Keratinocyte (primary cell): ENCODE measurements around the gene LSM10. TPM values are rescaled to one million over a fixed set of nuclear protein-coding genes. Genes with fewer than 3 reads are reported as not detected.

ENCODE experiments used
- DNase-seq: peaks from one replicate; pipeline ENCODE4 v3.0.0-alpha.2; 2011; ENCODE audit warnings: low read depth, missing footprints, low spot score
- FAIRE-seq: peaks from 2 replicates; lab custom pipeline; 2011; peaks lifted over from hg19 to GRCh38; lab: Jason Lieb, UNC
- H2AFZ ChIP-seq: 2 replicates; pipeline ENCODE4 v1.6.0; 2012; ENCODE audit warnings: low read length, control low read depth, inconsistent platforms; ENCODE audit not compliant: control insufficient read depth
- H3K27ac ChIP-seq: 2 replicates; pipeline ENCODE4 v1.5.1; 2011; ENCODE audit warnings: low read length; ENCODE audit not compliant: control insufficient read depth, insufficient read depth
- H3K27me3 ChIP-seq: 3 replicates; pipeline ENCODE4 v1.6.0; 2011; ENCODE audit warnings: low read length; ENCODE audit not compliant: control insufficient read depth, insufficient read depth; ENCODE audit errors: extremely low read depth
- H3K36me3 ChIP-seq, 2 experiments: 2 replicates in 1 of 2; 3 replicates in 1 of 2; pipeline ENCODE4 v1.5.1; 2011; ENCODE audit warnings: low read length in 2 of 2, mild to moderate bottlenecking in 1 of 2; ENCODE audit not compliant: control insufficient read depth in 2 of 2, insufficient read depth in 2 of 2; ENCODE audit errors: extremely low read depth in 1 of 2
- H3K4me1 ChIP-seq: 3 replicates; pipeline ENCODE4 v1.5.1; 2011; ENCODE audit warnings: low read length; ENCODE audit not compliant: control insufficient read depth, insufficient read depth; ENCODE audit errors: extremely low read depth
- H3K4me2 ChIP-seq: 3 replicates; pipeline ENCODE4 v1.6.0; 2011; ENCODE audit warnings: low read depth, low read length; ENCODE audit not compliant: control insufficient read depth, insufficient read depth; ENCODE audit errors: extremely low read depth
- H3K4me3 ChIP-seq, 3 experiments: fragments of 200-600 bp in 1 of 3; sonication (generic) in 1 of 3; 2 replicates in 2 of 3; 3 replicates in 1 of 3; pipeline ENCODE4 v1.5.1; 2011 to 2016; ENCODE audit warnings: low read length in 3 of 3, mild to moderate bottlenecking in 3 of 3, control low read depth in 2 of 3, inconsistent platforms in 1 of 3, low read depth in 1 of 3, mixed read lengths in 1 of 3, mixed run types in 1 of 3, moderate library complexity in 1 of 3; ENCODE audit not compliant: control insufficient read depth in 2 of 3, insufficient read depth in 2 of 3; ENCODE audit errors: extremely low read depth in 1 of 3
- H3K79me2 ChIP-seq: 2 replicates; pipeline ENCODE4 v1.6.0; 2012; ENCODE audit warnings: low read length; ENCODE audit not compliant: control insufficient read depth, insufficient read depth
- H3K9ac ChIP-seq: 3 replicates; pipeline ENCODE4 v1.6.0; 2011; ENCODE audit warnings: low read length; ENCODE audit not compliant: control insufficient read depth, insufficient read depth; ENCODE audit errors: extremely low read depth
- H3K9me1 ChIP-seq: 3 replicates; pipeline ENCODE4 v1.6.0; 2011; ENCODE audit warnings: low read length; ENCODE audit not compliant: control insufficient read depth, insufficient read depth; ENCODE audit errors: extremely low read depth
- H3K9me3 ChIP-seq: 2 replicates; pipeline ENCODE4 v1.5.1; 2012; ENCODE audit warnings: low read depth, low read length; ENCODE audit not compliant: control insufficient read depth
- H4K20me1 ChIP-seq: 3 replicates; pipeline ENCODE4 v1.6.0; 2011; ENCODE audit warnings: low read length; ENCODE audit not compliant: control insufficient read depth, insufficient read depth; ENCODE audit errors: extremely low read depth
- EZH2 ChIP-seq: IDR thresholded peaks from one replicate; pipeline ENCODE4 v1.6.1; 2012; ENCODE audit warnings: inconsistent platforms, mild to moderate bottlenecking, low read length, moderate library complexity
- dilution Hi-C: fragments of 300-500 bp; cut with MboI; formaldehyde crosslinking; loops from one replicate; pipeline ENCODE4 v1.7.0; 2020; ENCODE audit warnings: low sequenced_read_pairs; ENCODE audit not compliant: extremely low pct_ligation_motif_present
- polyA plus RNA-seq, 5 experiments: library from polyadenylated mRNA; depleted of rRNA in 3 of 5; stranded (reverse) in 3 of 5; stranded (forward) in 1 of 5; unstranded in 1 of 5; fragments of >200 nt; gene quantifications; 1 replicate in 1 of 5; 2 replicates in 3 of 5; 3 replicates in 1 of 5; pipeline versions ENCODE4 v1.2.1 to v1.2.3, GENCODE V29; 2011 to 2012; ENCODE audit warnings: missing spikeins in 2 of 5, low read depth in 1 of 5, low replicate concordance in 1 of 5
- TF ChIP-seq, protein P1 (sequence below), 3 experiments: IDR thresholded peaks in 1 of 3; conservative IDR thresholded peaks in 1 of 3; optimal IDR thresholded peaks in 1 of 3; 2 replicates in 2 of 3; 3 replicates in 1 of 3; pipeline versions ENCODE3 to v1.5.1; 2011; ENCODE audit warnings: low read length in 3 of 3, mild to moderate bottlenecking in 3 of 3, moderate library complexity in 2 of 3, control low read depth in 1 of 3, inconsistent platforms in 1 of 3; ENCODE audit not compliant: insufficient read depth in 2 of 3; ENCODE audit errors: extremely low read depth in 1 of 3

LSM10 gene
- polyA plus RNA-seq, 1 donor (not counting 4 experiments of a cell fraction or from before 2014, with no cell fraction given): 45.3 TPM

DNA sequence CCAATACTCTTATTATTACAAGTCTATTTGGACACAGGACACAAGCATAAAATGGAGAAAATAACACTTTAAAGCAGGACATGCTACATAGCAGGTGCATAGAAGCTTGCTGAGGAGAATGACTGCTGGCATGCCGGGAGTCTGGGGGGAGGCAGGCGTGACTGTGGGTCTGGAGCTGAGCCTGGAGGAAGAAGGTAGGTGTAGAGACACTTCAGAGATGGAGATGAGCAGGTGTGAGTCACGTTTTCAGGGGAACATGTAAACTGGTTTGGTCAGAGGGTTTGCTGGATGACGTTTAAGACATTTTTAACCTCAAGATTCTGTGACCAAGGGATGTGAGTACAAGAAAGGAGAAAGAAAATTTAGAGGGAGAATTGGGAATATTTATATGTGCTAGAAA lies 28.1 kb upstream of the LSM10 start:
- H3K9me1 ChIP-seq: no peaks in the 10 kb centered on the region
- no peaks in the 10 kb centered on the region for H3K36me3 ChIP-seq
- no peaks in the 10 kb centered on the region for H3K9me3 ChIP-seq
- H3K27me3 ChIP-seq: no peaks in the 10 kb centered on the region
- no peak overlapping the region for H2AFZ ChIP-seq
- no peak overlapping the region for H3K27ac ChIP-seq
- no peaks in the 10 kb centered on the region for H4K20me1 ChIP-seq
- FAIRE-seq: peak; percentile 76
- no peak for DNase-seq
- no peaks in the 10 kb centered on the region for H3K79me2 ChIP-seq
- H3K4me2 ChIP-seq: no peak overlapping the region
- dilution Hi-C loops: no loop called here
- peaks cover 16% of the 10 kb centered on the region for H3K4me1 ChIP-seq
- TF ChIP-seq, protein P1, sequence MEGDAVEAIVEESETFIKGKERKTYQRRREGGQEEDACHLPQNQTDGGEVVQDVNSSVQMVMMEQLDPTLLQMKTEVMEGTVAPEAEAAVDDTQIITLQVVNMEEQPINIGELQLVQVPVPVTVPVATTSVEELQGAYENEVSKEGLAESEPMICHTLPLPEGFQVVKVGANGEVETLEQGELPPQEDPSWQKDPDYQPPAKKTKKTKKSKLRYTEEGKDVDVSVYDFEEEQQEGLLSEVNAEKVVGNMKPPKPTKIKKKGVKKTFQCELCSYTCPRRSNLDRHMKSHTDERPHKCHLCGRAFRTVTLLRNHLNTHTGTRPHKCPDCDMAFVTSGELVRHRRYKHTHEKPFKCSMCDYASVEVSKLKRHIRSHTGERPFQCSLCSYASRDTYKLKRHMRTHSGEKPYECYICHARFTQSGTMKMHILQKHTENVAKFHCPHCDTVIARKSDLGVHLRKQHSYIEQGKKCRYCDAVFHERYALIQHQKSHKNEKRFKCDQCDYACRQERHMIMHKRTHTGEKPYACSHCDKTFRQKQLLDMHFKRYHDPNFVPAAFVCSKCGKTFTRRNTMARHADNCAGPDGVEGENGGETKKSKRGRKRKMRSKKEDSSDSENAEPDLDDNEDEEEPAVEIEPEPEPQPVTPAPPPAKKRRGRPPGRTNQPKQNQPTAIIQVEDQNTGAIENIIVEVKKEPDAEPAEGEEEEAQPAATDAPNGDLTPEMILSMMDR (optimal IDR thresholded peaks at IDR 0.05 in 1 of 3, IDR thresholded peaks at IDR 0.05 in 1 of 3, conservative IDR thresholded peaks at IDR 0.05 in 1 of 3; ENCODE audit: extremely low read depth in 1 of 3, insufficient read depth in 2 of 3, low read length in 3 of 3): no peak
- no peak for TF ChIP-seq EZH2
- H3K4me3 ChIP-seq: no peak overlapping the region
- no peak overlapping the region for H3K9ac ChIP-seq

DNA sequence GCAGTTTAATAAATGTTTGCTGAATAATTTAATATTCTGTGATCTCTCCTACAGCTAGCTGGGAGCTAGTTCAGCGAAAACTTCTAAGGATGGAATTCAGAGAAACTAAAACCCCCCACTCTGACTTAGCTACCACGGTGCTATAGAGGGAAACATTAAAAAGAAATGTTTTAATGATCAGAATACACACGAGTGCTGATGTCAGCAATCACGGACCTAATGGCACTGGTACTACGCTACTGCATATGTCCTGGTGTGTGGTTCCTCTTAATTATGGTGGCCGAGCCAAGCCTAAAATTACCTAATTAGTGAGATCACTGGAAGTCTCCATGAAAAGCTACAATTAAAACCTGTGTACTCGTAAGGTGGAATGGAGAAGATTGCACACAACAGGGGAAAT lies 23.9 kb upstream of the LSM10 start:
- Histone ChIP-seq H3K4me3 (no peak overlapping the region), H3K36me3 (no peaks in the 10 kb centered on the region), H3K4me1 (peaks cover 21% of the 10 kb centered on the region), H2AFZ (no peak overlapping the region), H3K9ac (no peak overlapping the region), H4K20me1 (no peaks in the 10 kb centered on the region), H3K4me2 (no peak overlapping the region), H3K27me3 (no peaks in the 10 kb centered on the region), H3K79me2 (no peaks in the 10 kb centered on the region), H3K9me1 (no peaks in the 10 kb centered on the region), H3K9me3 (no peaks in the 10 kb centered on the region), H3K27ac (no peak overlapping the region)
- DNase-seq (no peak), FAIRE-seq (no peak)
- dilution Hi-C loops: no loop called here
- no peak for TF ChIP-seq EZH2
- TF ChIP-seq, protein P1 (optimal IDR thresholded peaks at IDR 0.05 in 1 of 3, IDR thresholded peaks at IDR 0.05 in 1 of 3, conservative IDR thresholded peaks at IDR 0.05 in 1 of 3; ENCODE audit: extremely low read depth in 1 of 3, insufficient read depth in 2 of 3, low read length in 3 of 3): no peak
